Astrocyte (in vitro differentiated cells and primary cell): ENCODE measurements around the gene WDR6.

ENCODE experiments used
- CTCF ChIP-seq: IDR thresholded peaks from 2 replicates; pipeline ENCODE4 v1.5.1; 2011; ENCODE audit warnings: low read depth, mild to moderate bottlenecking, inconsistent platforms, low read length, moderate library complexity; ENCODE audit not compliant: insufficient read depth
- EZH2 ChIP-seq: IDR thresholded peaks from 2 replicates; pipeline ENCODE4 v1.6.1; 2012; ENCODE audit warnings: mild to moderate bottlenecking, low read length, inconsistent platforms; ENCODE audit not compliant: insufficient read depth

GRCh38 chr3:48979451-48979850 is 27.7 kb upstream of the WDR6 start:
- TF ChIP-seq EZH2 (no peak), CTCF (no peak)
